AML-193 (cell line): ENCODE measurements around the gene GRM4.
"Not testable (repeated sequence)": the region's sequence is repeated elsewhere in the genome, so short reads cannot be mapped to it uniquely, and the experiment has no call there.

Experiments used
- DNase-seq, 2 experiments: peaks; one replicate each; lab custom pipeline; 2025; lab: John Stamatoyannopoulos, UW

GRM4 gene

DNA sequence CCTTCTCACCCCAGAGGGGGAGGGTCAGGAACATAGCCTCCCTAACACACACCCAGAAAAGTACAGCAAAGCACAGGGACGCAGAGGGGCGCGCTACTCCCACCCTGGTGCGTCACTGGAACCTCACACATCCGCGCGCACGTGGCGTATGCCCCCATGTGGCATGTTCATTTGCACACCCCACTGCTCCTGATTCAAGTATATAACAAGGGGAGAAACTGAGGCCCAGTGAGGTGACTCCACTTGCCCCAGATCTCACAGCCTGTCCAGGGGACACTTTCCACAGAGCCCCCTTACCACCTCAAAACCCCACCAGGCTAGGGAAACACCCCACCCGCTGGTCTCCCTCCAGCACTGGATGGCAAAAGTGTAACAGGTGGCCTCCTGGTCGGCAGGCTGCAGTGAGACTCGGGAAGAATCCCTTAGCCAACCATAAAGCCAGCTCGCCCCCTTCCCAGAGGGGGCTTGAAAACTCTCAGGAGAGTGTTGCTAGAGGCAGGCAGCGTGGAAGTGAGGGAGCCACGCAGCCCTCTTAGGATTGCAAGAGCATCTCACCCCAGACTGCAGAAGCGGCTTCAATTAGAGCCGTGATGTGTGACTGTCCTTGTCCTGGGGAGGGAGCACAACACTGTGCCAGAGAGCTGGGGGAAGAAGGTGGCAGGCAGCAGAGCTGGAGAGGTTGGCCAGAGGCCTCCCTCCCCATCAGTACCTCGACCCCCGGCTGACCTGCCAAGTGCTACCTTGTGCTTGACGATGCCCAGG, at the start of gene GRM4:
Gene GRM4, minus strand, starts transcription at position 67 of the 762 bp plus-strand sequence. CDS start 12,591 bp downstream, outside the sequence.
- no peak for DNase-seq

DNA sequence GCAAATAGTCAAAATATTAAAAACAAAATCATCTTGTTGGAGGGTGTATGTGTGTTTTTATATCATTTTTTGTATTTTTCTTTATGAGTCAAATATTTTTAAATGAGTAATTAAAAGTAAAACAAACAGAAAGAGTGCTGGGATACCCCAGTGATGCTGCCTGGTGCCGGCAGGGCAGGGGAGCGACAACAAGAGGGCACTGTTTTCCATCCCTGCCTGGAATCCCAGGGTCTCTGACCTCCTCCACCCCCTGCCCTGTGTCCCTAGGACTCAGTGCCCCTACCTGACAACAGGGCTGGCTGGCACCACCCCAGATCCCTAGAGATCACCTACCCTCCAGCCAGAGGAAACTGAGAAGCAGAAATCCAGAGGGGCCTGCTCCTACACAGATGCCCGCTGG, 48.9 kb upstream of the GRM4 start:
- DNase-seq: no peak

GRCh38 chr6:34190504-34191122, 44.7 kb upstream of the GRM4 start:
- DNase-seq: no peak

DNA sequence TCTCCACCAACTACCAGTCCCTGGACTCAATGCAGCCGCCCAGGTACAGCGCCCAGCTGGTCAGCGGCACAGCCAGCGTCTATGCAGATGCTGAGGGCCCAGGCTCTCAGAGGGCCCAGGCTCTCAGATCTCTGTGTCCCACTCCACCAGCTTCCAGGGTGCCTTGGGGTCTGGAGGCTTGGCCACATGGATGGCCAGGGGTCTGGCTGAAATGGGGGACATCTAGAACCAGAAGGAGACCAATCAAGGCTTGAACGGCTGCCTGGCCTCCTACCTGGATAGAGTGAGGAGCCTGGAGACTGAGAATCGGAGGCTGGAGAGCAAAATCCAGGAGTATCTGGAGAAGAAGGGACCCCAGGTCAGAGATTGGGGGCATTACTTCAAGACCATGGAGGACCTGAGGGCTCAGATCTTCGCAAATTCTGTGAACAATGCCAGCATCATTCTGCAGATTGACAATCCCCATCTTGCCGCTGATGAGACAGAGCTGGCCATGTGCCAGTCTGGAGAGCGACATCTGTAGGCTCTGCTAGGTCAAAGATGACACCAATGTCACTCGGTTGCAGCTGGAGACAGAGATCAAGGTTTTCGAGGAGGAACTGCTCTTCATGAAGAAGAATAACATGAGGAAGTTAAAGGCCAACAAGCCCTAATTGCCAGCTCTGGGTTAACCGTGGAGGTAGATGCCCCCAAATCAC, 44.1 kb upstream of the GRM4 start:
- peak; percentile 91 to 93 for DNase-seq

- DNase-seq: not testable (repeated sequence)
Measured at GRCh38 chr6:34184726-34185125, 38.8 kb upstream of the GRM4 start.

GRCh38 chr6:34182751-34183531, 37.1 kb upstream of the GRM4 start:
- peak; percentile 49 to 53 for DNase-seq

GRCh38 chr6:34181908-34182307, 36.0 kb upstream of the GRM4 start:
- DNase-seq: no peak

- no peak for DNase-seq
Measured at GRCh38 chr6:34179106-34179720, 33.3 kb upstream of the GRM4 start.

DNA sequence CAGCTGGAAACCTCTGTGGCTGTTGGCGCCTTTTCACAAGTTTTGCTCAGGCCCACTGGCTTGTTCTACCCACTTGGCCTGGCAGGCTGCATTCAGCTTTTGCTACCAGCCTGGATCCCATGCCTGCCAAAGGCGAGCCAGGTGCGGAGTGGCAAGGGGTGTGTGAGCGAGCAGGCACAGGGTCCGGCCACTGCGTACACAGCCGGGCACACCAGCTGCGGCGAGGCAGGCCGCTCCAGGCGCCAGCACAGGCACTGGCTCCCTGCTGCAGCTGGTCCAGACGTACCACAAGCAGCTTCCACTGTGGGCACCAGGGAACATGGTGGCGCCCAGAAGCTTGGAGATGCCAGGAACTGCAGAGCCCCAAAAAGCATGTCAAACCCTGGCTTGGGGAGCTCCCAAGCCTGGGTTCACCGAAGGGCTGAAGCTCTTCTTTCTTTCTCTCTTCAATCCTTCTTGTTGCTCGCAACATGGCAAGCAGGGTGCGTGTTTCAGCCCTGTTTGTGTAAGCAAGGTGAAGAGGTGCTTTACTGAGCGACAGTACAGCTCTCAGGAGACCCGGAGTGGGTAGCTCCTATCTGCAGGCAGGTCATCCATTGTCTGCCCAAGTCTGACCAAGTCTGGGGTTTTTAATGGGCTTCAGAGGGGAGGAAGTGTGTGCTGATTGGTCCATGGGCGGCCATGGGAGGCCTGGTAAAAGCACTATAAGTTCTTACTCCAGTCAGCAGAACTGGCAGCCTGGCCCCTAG, 32.6 kb upstream of the GRM4 start:
- DNase-seq: no peak

DNA sequence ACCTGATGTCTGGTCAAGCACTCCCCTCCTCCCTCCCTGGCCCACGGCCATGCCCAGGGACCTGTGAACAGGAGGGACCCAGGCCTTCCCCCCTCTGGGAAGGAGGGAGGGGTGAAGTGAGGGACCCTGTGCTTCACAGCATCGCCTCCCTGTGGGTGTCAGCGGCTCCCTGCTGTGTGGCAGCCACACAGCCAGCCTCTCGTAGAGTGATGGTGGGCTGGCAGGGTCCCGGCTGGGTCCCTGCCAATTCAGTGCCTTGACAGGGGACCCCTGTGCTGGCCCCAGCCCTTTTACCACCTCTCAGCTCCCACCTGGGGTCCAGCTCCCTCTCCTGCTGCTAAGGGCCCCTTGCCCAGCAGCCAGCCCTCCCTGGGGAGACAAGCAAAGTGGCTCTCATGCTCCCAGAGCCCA, 31.3 kb upstream of the GRM4 start:
- no peak for DNase-seq

- DNase-seq: no peak
Measured at GRCh38 chr6:34176261-34177031, 30.6 kb upstream of the GRM4 start.

DNA sequence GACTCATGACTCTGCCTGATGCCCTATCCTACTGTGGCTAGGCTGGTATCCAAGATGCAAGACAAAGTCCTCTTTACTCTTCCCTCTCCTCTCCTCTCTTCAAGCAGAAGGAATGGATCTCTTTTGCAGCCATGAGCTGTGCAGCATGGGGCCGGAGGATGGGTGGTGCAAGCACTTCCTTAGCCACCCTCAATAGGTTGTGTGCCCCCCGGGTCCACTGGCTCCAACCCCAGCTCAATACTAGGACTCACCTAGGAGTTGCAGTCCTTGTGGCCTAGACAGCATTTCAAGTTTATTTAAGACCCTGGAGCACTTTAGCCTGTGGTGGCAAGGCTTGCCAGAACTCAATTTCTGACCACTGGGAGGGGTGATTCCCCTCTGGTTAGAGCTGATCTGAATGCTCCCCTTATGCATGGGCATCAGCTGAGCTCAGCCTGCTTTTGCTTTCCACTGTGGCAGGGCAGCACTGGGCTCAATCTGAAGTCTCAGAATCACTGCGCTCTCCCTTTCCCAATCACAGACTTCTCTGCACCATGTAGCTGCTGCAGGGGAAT, 29.0 kb upstream of the GRM4 start:
- no peak for DNase-seq

DNA sequence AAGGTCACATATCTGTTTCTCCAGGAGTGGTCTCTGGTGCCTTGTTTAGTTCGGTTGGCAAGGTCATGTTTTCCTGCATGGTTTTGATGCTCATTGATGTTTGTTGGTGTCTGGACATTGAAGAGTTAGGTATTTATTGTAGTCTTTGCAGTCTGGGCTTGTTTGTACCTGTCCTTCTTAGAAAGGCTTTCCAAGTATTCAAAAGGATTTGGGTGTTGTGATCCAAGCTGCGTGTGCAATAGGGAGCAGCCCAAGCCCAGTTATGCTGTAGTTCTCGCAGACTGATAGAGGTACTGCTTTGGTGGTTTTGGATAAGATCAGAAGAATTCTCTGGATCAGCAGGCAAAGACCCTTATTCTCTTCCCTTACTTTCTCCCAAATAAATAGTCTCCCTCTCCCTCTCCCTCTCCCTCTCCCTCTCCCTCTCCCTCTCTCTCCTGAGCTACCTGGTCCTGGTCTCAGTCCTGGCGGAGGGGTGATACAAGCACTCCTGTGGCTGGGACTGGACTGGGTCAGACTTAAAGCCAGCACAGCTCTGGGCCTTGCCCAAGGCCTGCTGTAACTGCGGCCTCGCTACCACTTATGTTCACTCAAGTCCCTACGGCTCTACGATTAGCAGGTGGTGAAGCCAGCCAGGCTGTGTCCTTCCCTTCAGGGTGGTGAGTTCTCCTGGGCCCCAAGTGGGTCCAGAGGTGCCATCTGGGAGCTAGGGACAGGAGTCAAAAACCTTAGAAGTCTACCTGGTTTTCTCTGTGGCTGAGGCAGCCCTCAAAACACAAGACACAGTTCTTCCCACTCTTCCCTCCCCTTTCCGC, 27.3 kb upstream of the GRM4 start:
- no peak for DNase-seq

DNA sequence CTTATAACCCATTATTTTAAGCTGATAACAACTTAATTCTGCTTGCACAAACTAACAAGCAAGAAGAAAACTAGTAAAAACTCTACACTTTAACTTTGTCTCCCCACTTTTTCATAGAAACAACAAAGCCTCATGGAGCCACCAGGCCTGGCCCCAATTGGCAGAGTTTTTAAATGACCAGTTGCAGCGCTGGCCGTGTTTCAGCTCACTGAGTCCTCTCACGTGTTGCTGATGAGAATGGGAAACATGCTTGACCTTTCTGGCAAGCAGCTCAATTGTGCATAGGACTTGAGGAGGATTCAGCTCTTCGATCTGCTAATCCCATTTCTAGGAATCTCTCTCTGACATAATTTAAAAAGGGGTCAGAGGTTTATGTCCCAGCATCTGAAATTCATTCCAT, 24.5 kb upstream of the GRM4 start:
- no peak for DNase-seq

DNA sequence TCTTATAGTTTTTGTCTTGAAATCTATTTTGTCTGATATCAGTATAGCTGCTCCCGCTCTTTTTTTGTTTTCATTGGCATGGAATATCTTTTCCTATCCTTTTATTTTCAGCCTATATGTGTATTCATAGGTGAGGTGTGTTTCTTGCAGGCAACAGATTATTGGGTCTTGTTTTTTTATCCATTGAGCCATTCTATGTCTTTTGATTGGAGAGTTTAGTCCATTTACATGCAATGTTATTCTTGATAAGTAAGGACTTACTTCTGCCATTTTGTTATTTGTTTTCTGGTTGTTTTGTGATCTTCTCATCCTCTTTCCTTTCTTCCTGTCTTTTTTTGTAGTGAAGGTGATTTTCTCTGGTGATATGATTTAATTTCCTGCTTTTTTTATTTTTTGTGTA, 24.0 kb upstream of the GRM4 start:
- DNase-seq: no peak

DNA sequence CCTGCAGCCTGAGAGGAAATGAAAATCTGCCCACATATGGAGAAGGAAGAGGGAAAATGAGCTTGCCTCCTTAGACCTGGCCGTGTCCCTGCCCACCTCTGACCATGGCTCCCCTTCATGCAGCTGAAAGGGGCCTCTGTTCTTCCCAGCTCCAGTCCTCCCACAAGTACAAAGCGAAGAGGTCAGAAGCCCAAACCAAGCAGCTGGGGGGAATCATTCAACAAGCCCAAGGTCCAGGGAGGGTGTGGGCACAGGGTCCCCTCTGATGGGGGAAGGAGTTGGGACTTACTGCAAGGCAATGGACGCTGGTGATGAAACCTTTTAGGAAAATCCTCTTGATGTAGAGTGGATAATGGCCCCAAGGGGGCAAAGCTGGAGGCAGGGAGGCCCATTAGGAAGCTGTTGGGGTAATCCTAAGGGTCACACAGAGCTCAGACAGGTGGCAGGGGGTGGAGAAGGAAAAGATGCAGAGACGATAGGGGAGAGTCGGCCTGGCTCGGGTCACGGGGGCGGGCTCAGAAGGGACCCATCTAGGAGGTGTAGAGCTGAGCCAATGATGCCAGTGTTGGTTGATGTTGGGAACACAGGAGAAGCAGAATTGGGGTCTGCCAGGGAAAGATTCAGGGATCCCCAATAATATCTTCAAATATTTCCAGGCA, 16.1 kb upstream of the GRM4 start:
- DNase-seq: no peak

GRCh38 chr6:34159844-34160243, 14.0 kb upstream of the GRM4 start:
- no peak for DNase-seq

- no peak for DNase-seq
Measured at GRCh38 chr6:34158876-34159275, 13.0 kb upstream of the GRM4 start.

GRCh38 chr6:34157851-34158250, 12.0 kb upstream of the GRM4 start:
- DNase-seq: no peak
